Activated CD4-positive, alpha-beta memory T cell treated with anti-CD3 and anti-CD28 coated beads, Interleukin-2, amount 10 ng/mL, durations not matched to agents 7 days and 5 days (primary cell): Measurements from ENCODE around the gene NKIRAS1. TPM values are rescaled to one million over a fixed set of nuclear protein-coding genes. Genes with fewer than 3 reads are reported as not detected.

Experiments used
- CTCF ChIA-PET: fragments of 350-600 bp; sonication (Branson Sonifier 250); formaldehyde crosslinking; loops from one replicate; lab custom pipeline; 2021; ENCODE audit warnings: antibody characterized with exemption, inconsistent platforms; lab: Charles Lee
- POLR2A ChIA-PET: fragments of 350-600 bp; sonication (Branson Sonifier 250); formaldehyde crosslinking; loops from one replicate; lab custom pipeline; 2021; ENCODE audit warnings: antibody characterized with exemption; lab: Charles Lee
- DNase-seq: peaks from one replicate; pipeline ENCODE4 v3.0.0-alpha.2; 2020
- H3K27ac Mint-ChIP-seq: one replicate; pipeline ENCODE4 v1.8.0; 2021; ENCODE audit warnings: mild to moderate bottlenecking, mixed read lengths
- H3K27me3 Mint-ChIP-seq: one replicate; pipeline ENCODE4 v1.8.0; 2021; ENCODE audit warnings: mixed read lengths
- H3K36me3 Mint-ChIP-seq: one replicate; pipeline ENCODE4 v1.8.0; 2021; ENCODE audit warnings: low read depth, mixed read lengths
- H3K4me1 Mint-ChIP-seq: one replicate; pipeline ENCODE4 v1.8.0; 2021; ENCODE audit warnings: mixed read lengths
- H3K4me3 Mint-ChIP-seq: one replicate; pipeline ENCODE4 v1.8.0; 2021; ENCODE audit warnings: mild to moderate bottlenecking, mixed read lengths
- H3K9me3 Mint-ChIP-seq: one replicate; pipeline ENCODE4 v1.8.0; 2021; ENCODE audit warnings: mixed read lengths
- total RNA-seq, 2 experiments: library from RNA; stranded (reverse); gene quantifications; one replicate each; pipeline ENCODE4 v1.2.3, GENCODE V29; 2021

NKIRAS1 gene
- 1 to 10 TPM; 3.0 to 3.1 TPM for total RNA-seq

- peaks cover 49% of the 10 kb centered on the region for H3K36me3 Mint-ChIP-seq
- no peaks in the 10 kb centered on the region for H3K9me3 Mint-ChIP-seq
- H3K27me3 Mint-ChIP-seq = peaks cover 5% of the 10 kb centered on the region
- peak; percentile 97 for DNase-seq
- peak within 1 kb of the TSS; percentile 93 for H3K27ac Mint-ChIP-seq
- CTCF ChIA-PET = interaction anchor here (0.9 to 3.3 kb wide), 8 partner anchors 10 to 33 kb away, joined by 3 to 13 read pairs (median 5); no protein-coding TSS in a partner anchor
- H3K4me1 Mint-ChIP-seq = peaks cover 55% of the 10 kb centered on the region
- POLR2A ChIA-PET = interaction anchor here (0.6 to 4.7 kb wide), 37 partner anchors 8 to 1873 kb away, joined by 3 to 99 read pairs (median 4); partner anchors contain the start of genes NGLY1 and OXSM
- peak within 1 kb of the TSS; percentile 98 for H3K4me3 Mint-ChIP-seq
Observed at GRCh38 chr3:23916886-23917678, at the start of gene NKIRAS1, which contains the start of gene RPL15. Gene NKIRAS1, minus strand, starts transcription at chr3:23916990. Its CDS starts 6,086 bp downstream, at chr3:23910904. Gene RPL15, plus strand, starts transcription at chr3:23917132. Its CDS starts 728 bp downstream, at chr3:23917860.

DNA sequence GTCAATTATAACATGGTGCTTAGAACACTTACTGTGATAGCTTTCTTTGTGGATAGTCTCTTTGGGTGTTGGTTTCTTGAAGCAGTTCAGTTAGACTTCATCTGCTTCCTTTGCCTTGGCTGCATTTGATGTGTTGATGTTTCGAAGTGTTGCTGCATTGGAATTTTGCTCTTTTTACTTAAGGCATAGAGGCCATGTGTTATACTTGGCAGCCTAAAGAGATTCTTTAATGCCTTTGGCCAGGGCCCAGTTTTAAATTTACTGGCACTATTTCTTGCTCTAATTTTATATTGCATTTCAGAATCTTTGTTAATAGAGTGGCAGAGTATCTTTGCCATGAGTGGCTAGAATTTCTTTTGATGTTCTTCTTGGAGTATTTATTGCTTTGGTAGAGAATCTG is 49.5 kb upstream of the NKIRAS1 start:
- DNase-seq = no peak
- no peaks in the 10 kb centered on the region for H3K4me1 Mint-ChIP-seq
- H3K27me3 Mint-ChIP-seq = no peaks in the 10 kb centered on the region
- ChIA-PET POLR2A (no interaction called here), CTCF (no interaction called here)
- H3K27ac Mint-ChIP-seq = no peak overlapping the region
- H3K36me3 Mint-ChIP-seq = peaks cover 3% of the 10 kb centered on the region
- H3K4me3 Mint-ChIP-seq = no peak overlapping the region
- no peaks in the 10 kb centered on the region for H3K9me3 Mint-ChIP-seq

GRCh38 chr3:23964537-23965235 is 47.9 kb upstream of the NKIRAS1 start:
- no peaks in the 10 kb centered on the region for H3K27me3 Mint-ChIP-seq
- no peaks in the 10 kb centered on the region for H3K9me3 Mint-ChIP-seq
- peaks cover 3% of the 10 kb centered on the region for H3K36me3 Mint-ChIP-seq
- DNase-seq = no peak
- no peak overlapping the region for H3K27ac Mint-ChIP-seq
- CTCF ChIA-PET = interaction anchor here (0.7 kb wide), 1 partner anchor 41 kb away, joined by 3 read pairs; no protein-coding TSS in a partner anchor
- POLR2A ChIA-PET = no interaction called here
- peaks cover under 1% of the 10 kb centered on the region for H3K4me1 Mint-ChIP-seq
- no peak overlapping the region for H3K4me3 Mint-ChIP-seq

GRCh38 chr3:23961913-23962312 is 45.1 kb upstream of the NKIRAS1 start:
- Mint-ChIP-seq H3K36me3 (peaks cover 3% of the 10 kb centered on the region), H3K27ac (no peak overlapping the region), H3K4me3 (no peak overlapping the region), H3K27me3 (no peaks in the 10 kb centered on the region), H3K4me1 (peaks cover 14% of the 10 kb centered on the region), H3K9me3 (no peaks in the 10 kb centered on the region)
- DNase-seq = no peak
- ChIA-PET CTCF (interaction anchor here (0.6 kb wide), 1 partner anchor 783 kb away, joined by 3 read pairs; no protein-coding TSS in a partner anchor), POLR2A (no interaction called here)

DNA sequence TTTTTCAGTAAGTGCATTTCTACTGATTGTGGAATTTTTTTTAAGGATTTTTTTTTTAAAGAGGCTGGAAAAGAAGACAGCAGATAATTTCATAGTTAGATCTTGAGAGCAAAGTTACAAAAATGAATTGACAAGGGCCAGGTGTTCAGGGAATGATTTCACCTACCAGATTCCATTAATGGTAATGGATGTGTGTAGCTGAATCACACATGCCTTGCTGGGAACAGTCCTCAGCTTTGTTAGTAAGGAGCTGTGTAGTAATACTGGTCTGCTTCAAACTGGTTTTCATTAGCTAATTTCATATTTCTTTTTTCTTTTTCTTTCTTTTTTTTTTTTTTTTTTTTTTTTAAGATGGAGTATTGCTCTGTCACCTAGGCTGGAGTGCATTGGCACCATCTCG is 44.3 kb upstream of the NKIRAS1 start:
- no peaks in the 10 kb centered on the region for H3K9me3 Mint-ChIP-seq
- DNase-seq = no peak
- no peak overlapping the region for H3K4me3 Mint-ChIP-seq
- no peaks in the 10 kb centered on the region for H3K27me3 Mint-ChIP-seq
- POLR2A ChIA-PET = no interaction called here
- peaks cover 14% of the 10 kb centered on the region for H3K4me1 Mint-ChIP-seq
- CTCF ChIA-PET = interaction anchor here (0.7 kb wide), 1 partner anchor 72 kb away, joined by 3 read pairs; no protein-coding TSS in a partner anchor
- H3K27ac Mint-ChIP-seq = no peak overlapping the region
- peaks cover 3% of the 10 kb centered on the region for H3K36me3 Mint-ChIP-seq

- H3K36me3 Mint-ChIP-seq = peaks cover 3% of the 10 kb centered on the region
- no peak for DNase-seq
- no peak overlapping the region for H3K27ac Mint-ChIP-seq
- H3K4me1 Mint-ChIP-seq = peaks cover 14% of the 10 kb centered on the region
- no peak overlapping the region for H3K4me3 Mint-ChIP-seq
- ChIA-PET POLR2A (no interaction called here), CTCF (interaction anchor here (0.7 kb wide), 1 partner anchor 72 kb away, joined by 3 read pairs; no protein-coding TSS in a partner anchor)
- H3K27me3 Mint-ChIP-seq = no peaks in the 10 kb centered on the region
- H3K9me3 Mint-ChIP-seq = no peaks in the 10 kb centered on the region
Observed at GRCh38 chr3:23960649-23961048, 43.9 kb upstream of the NKIRAS1 start.

- Mint-ChIP-seq H3K27me3 (no peaks in the 10 kb centered on the region), H3K4me3 (no peak overlapping the region), H3K9me3 (no peaks in the 10 kb centered on the region), H3K27ac (no peak overlapping the region), H3K36me3 (peaks cover 3% of the 10 kb centered on the region), H3K4me1 (peaks cover 14% of the 10 kb centered on the region)
- ChIA-PET POLR2A (no interaction called here), CTCF (no interaction called here)
- DNase-seq = no peak
Observed at GRCh38 chr3:23959135-23959900, 42.5 kb upstream of the NKIRAS1 start.

GRCh38 chr3:23956701-23957100 is 39.9 kb upstream of the NKIRAS1 start:
- POLR2A ChIA-PET = no interaction called here
- CTCF ChIA-PET = no interaction called here
- H3K27me3 Mint-ChIP-seq = no peaks in the 10 kb centered on the region
- H3K4me3 Mint-ChIP-seq = no peak overlapping the region
- no peaks in the 10 kb centered on the region for H3K9me3 Mint-ChIP-seq
- no peak for DNase-seq
- no peaks in the 10 kb centered on the region for H3K36me3 Mint-ChIP-seq
- H3K27ac Mint-ChIP-seq = no peak overlapping the region
- H3K4me1 Mint-ChIP-seq = peaks cover 20% of the 10 kb centered on the region

- POLR2A ChIA-PET = interaction anchor here (1.1 kb wide), 1 partner anchor 37 kb away, joined by 5 read pairs; the partner anchor contains the start of genes NKIRAS1 and RPL15
- CTCF ChIA-PET = no interaction called here
- no peaks in the 10 kb centered on the region for H3K27me3 Mint-ChIP-seq
- no peak overlapping the region for H3K4me3 Mint-ChIP-seq
- no peak for DNase-seq
- peaks cover 37% of the 10 kb centered on the region for H3K4me1 Mint-ChIP-seq
- H3K27ac Mint-ChIP-seq = no peak overlapping the region
- no peaks in the 10 kb centered on the region for H3K36me3 Mint-ChIP-seq
- H3K9me3 Mint-ChIP-seq = no peaks in the 10 kb centered on the region
Observed at GRCh38 chr3:23954144-23954543, 37.4 kb upstream of the NKIRAS1 start.

DNA sequence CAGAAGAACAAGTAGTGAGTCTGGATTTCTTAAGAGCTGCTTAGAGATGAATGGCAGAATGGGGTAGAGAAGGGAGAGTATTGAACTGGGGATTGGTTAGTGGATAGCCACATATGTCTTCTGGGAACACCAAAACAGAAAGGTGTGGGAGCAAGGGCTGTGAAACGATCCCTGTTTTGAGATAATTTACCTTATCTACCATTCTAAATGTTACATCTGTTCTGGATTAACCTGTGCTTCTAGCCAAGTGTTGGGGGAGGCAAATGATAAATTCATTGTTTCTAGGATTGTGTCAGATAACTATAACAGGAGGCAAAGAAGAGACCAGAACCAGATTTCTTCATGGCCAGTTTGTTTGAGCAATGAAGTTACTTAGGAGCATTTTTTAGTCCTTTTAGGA is 36.7 kb upstream of the NKIRAS1 start:
- H3K4me3 Mint-ChIP-seq = no peak overlapping the region
- ChIA-PET POLR2A (no interaction called here), CTCF (no interaction called here)
- no peaks in the 10 kb centered on the region for H3K9me3 Mint-ChIP-seq
- H3K36me3 Mint-ChIP-seq = no peaks in the 10 kb centered on the region
- H3K4me1 Mint-ChIP-seq = peaks cover 32% of the 10 kb centered on the region
- H3K27me3 Mint-ChIP-seq = no peaks in the 10 kb centered on the region
- DNase-seq = no peak
- no peak overlapping the region for H3K27ac Mint-ChIP-seq

GRCh38 chr3:23952646-23953045 is 35.9 kb upstream of the NKIRAS1 start:
- Mint-ChIP-seq H3K4me1 (peaks cover 28% of the 10 kb centered on the region), H3K36me3 (no peaks in the 10 kb centered on the region), H3K9me3 (no peaks in the 10 kb centered on the region), H3K27me3 (no peaks in the 10 kb centered on the region), H3K27ac (no peak overlapping the region), H3K4me3 (no peak overlapping the region)
- ChIA-PET POLR2A (no interaction called here), CTCF (no interaction called here)
- DNase-seq = no peak

- Mint-ChIP-seq H3K9me3 (no peaks in the 10 kb centered on the region), H3K4me1 (peaks cover 33% of the 10 kb centered on the region), H3K27me3 (no peaks in the 10 kb centered on the region), H3K27ac (peak overlapping the region; percentile 57), H3K36me3 (no peaks in the 10 kb centered on the region), H3K4me3 (peak overlapping the region; percentile 54)
- CTCF ChIA-PET = interaction anchor here (0.6 to 1.1 kb wide), 4 partner anchors 22 to 124 kb away, joined by 3 to 4 read pairs (median 3); partner anchors contain the start of genes NKIRAS1 and RPL15
- no peak for DNase-seq
- POLR2A ChIA-PET = interaction anchor here (6.4 kb wide), 1 partner anchor 32 kb away, joined by 99 read pairs; the partner anchor contains the start of genes NKIRAS1 and RPL15
Observed at GRCh38 chr3:23950293-23950692, 33.5 kb upstream of the NKIRAS1 start.
